Sigmoid colon (tissue), 4 donors: ENCODE data around the gene TRIM24.

ENCODE experiments used
- CTCF ChIP-seq, 4 experiments: fragments of 450-650 bp in 3 of 4; fragments of 200-600 bp in 1 of 4; IDR thresholded peaks; one replicate each; pipeline ENCODE4 v1.5.1; 2016 to 2019; ENCODE audit warnings: antibody characterized with exemption in 4 of 4, mild to moderate bottlenecking in 3 of 4, moderate library complexity in 2 of 4
- POLR2A ChIP-seq, 2 donors: fragments of 450-650 bp; IDR thresholded peaks; one replicate each; pipeline ENCODE4 v1.6.1; 2016; ENCODE audit warnings: antibody characterized with exemption in 2 of 2, mild to moderate bottlenecking in 2 of 2, moderate library complexity in 2 of 2
- POLR2AphosphoS5 ChIP-seq, 4 donors: sonication (generic); formaldehyde crosslinking; IDR thresholded peaks; one replicate each; pipeline ENCODE4 v1.6.1; 2017; ENCODE audit warnings: antibody characterized with exemption in 4 of 4

DNA sequence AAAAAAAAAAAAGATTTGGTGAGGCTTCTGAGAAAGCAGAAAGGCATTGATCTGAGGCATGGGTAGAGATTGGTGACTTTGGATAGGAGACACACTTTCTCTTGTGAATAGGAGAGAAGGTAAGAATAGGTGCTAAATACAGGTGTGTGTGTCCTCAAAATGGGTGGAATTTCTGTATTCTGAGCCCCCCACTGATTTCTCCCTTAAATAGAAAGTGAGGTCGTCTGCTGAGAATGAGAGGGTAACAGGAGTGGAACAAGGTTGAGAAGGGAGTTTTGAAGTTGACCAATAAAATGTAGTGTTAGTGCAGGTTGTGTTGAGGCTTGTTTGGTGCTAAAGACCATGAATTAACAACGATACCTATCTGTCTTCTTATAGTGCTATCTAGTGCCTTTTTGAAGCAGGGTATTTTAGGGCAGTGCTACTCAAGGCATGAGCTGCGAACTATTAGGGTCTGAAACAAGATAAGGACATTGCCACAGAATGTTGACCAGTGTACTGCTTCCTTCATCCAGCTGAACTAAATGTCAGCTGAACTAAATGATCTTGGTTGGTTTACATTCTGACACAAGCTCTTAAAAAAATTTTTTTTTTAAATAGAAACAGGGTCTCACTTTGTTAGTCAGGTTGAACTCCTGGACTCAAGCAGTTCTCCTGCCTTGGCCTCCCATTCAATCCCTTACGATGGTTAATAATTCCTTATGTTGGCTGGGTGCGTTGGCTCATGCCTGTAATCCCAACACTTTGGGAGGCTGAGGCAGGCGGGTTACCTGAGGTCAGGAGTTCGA, 12.4 kb downstream of the TRIM24 start:
- TF ChIP-seq CTCF (IDR thresholded peaks at IDR 0.05) (no peak), POLR2A (IDR thresholded peaks at IDR 0.05) (no peak), POLR2AphosphoS5 (IDR thresholded peaks at IDR 0.05) (no peak)
